Activated naive CD8-positive, alpha-beta T cell treated with anti-CD3 and anti-CD28 coated beads, Interleukin-2, amount 50 U/mL, for 24 hours (primary cell): ENCODE data around the gene RNF39.
"Not testable (repeated sequence)": the region's sequence is repeated elsewhere in the genome, so short reads cannot be mapped to it uniquely, and the experiment has no call there.

Experiments
- ATAC-seq: fragments of 150-1000 bp; cut with Tn5 transposase; one replicate; pipeline ENCODE4 v1.10.0; 2021
- DNase-seq: peaks from one replicate; pipeline ENCODE4 v3.0.0; 2021
- H3K27ac Mint-ChIP-seq: one replicate; pipeline ENCODE4 v1.8.0; 2021; ENCODE audit warnings: mild to moderate bottlenecking, mixed read lengths
- H3K27me3 Mint-ChIP-seq: one replicate; pipeline ENCODE4 v1.8.0; 2021; ENCODE audit warnings: mixed read lengths
- H3K36me3 Mint-ChIP-seq: one replicate; pipeline ENCODE4 v1.8.0; 2021; ENCODE audit warnings: low read depth, mixed read lengths
- H3K4me1 Mint-ChIP-seq: one replicate; pipeline ENCODE4 v1.8.0; 2021; ENCODE audit warnings: mixed read lengths
- H3K4me3 Mint-ChIP-seq: one replicate; pipeline ENCODE4 v1.8.0; 2021; ENCODE audit warnings: mild to moderate bottlenecking, moderate library complexity, mixed read lengths
- H3K9me3 Mint-ChIP-seq: one replicate; pipeline ENCODE4 v1.8.0; 2021; ENCODE audit warnings: mixed read lengths

The RNF39 gene

GRCh38 chr6:30029588-30029987, 46.0 kb downstream of the RNF39 start:
- Mint-ChIP-seq H3K36me3 (peaks cover 5% of the 10 kb centered on the region), H3K27me3 (no peaks in the 10 kb centered on the region), H3K4me3 (no peak overlapping the region), H3K27ac (no peak overlapping the region), H3K4me1 (no peaks in the 10 kb centered on the region), H3K9me3 (no peaks in the 10 kb centered on the region)
- ATAC-seq (no peak), DNase-seq (no peak)

- ATAC-seq (no peak), DNase-seq (no peak)
- Mint-ChIP-seq H3K27me3 (no peaks in the 10 kb centered on the region), H3K9me3 (no peaks in the 10 kb centered on the region), H3K27ac (no peak overlapping the region), H3K4me3 (no peak overlapping the region), H3K36me3 (peaks cover 5% of the 10 kb centered on the region), H3K4me1 (no peaks in the 10 kb centered on the region)
Measured at GRCh38 chr6:30025186-30025585, 50.4 kb downstream of the RNF39 start.

- H3K27me3 Mint-ChIP-seq, DNase-seq, H3K27ac Mint-ChIP-seq, H3K9me3 Mint-ChIP-seq, H3K4me3 Mint-ChIP-seq, H3K4me1 Mint-ChIP-seq, H3K36me3 Mint-ChIP-seq, ATAC-seq: not testable (repeated sequence)
Measured at GRCh38 chr6:30022712-30023111, 52.9 kb downstream of the RNF39 start.

- H3K9me3 Mint-ChIP-seq = no peaks in the 10 kb centered on the region
- no peak overlapping the region for H3K27ac Mint-ChIP-seq
- ATAC-seq = no peak
- H3K27me3 Mint-ChIP-seq = no peaks in the 10 kb centered on the region
- no peak overlapping the region for H3K4me3 Mint-ChIP-seq
- H3K4me1 Mint-ChIP-seq = no peaks in the 10 kb centered on the region
- DNase-seq = no peak
- peaks cover 5% of the 10 kb centered on the region for H3K36me3 Mint-ChIP-seq
Measured at GRCh38 chr6:30022189-30022588, 53.4 kb downstream of the RNF39 start.

- no peak for ATAC-seq
- Mint-ChIP-seq H3K36me3 (peaks cover 5% of the 10 kb centered on the region), H3K27ac (no peak overlapping the region)
Measured at GRCh38 chr6:30020626-30021025, 54.9 kb downstream of the RNF39 start.

More at GRCh38 chr6:30020626-30021025, 54.9 kb downstream of the RNF39 start:
- no peaks in the 10 kb centered on the region for H3K4me1 Mint-ChIP-seq
- H3K27me3 Mint-ChIP-seq = no peaks in the 10 kb centered on the region
- no peaks in the 10 kb centered on the region for H3K9me3 Mint-ChIP-seq
- no peak overlapping the region for H3K4me3 Mint-ChIP-seq
- no peak for DNase-seq
